H1 (cell line): ENCODE data around the gene CYP2C18. TPM values are rescaled to one million over a fixed set of nuclear protein-coding genes. Genes with fewer than 3 reads are reported as not detected.

Source experiments
- CTCF ChIA-PET: fragments of 300-600 bp; sonication (Branson Sonifier 250); formaldehyde crosslinking; loops from one replicate; lab custom pipeline; 2021; ENCODE audit not compliant: partially characterized antibody; lab: Charles Lee
- POLR2A ChIA-PET: fragments of 300-600 bp; sonication (Branson Sonifier 250); formaldehyde crosslinking; loops from one replicate; lab custom pipeline; 2021; ENCODE audit warnings: inconsistent platforms; ENCODE audit not compliant: partially characterized antibody; lab: Charles Lee
- DNase-seq, 2 experiments: peaks; one replicate each; pipeline versions ENCODE4 v3.0.0 to v3.0.0-alpha.2; 2010 to 2022; ENCODE audit warnings: low spot score in 2 of 2, low read depth in 1 of 2, mixed read lengths in 1 of 2
- FAIRE-seq: peaks from 2 replicates; lab custom pipeline; 2011; peaks lifted over from hg19 to GRCh38; lab: Jason Lieb, UNC
- H2AFZ ChIP-seq: 2 replicates; pipeline ENCODE4 v1.8.1; 2012; ENCODE audit warnings: low read length, inconsistent platforms
- H2AK5ac ChIP-seq: 2 replicates; pipeline ENCODE4 v1.6.1; 2013; ENCODE audit warnings: low read depth, low read length
- H2BK120ac ChIP-seq: replicated peaks from 2 replicates; pipeline ENCODE3; 2013; ENCODE audit warnings: low read depth, low read length, inconsistent platforms
- H2BK12ac ChIP-seq: 2 replicates; pipeline ENCODE4 v1.6.1; 2013; ENCODE audit warnings: low read depth, low read length
- H2BK15ac ChIP-seq: 2 replicates; pipeline ENCODE4 v1.6.1; 2013; ENCODE audit warnings: low read length
- H2BK20ac ChIP-seq: 2 replicates; pipeline ENCODE4 v1.6.1; 2013; ENCODE audit warnings: low read length
- H2BK5ac ChIP-seq: 2 replicates; pipeline ENCODE4 v1.6.1; 2013; ENCODE audit warnings: low read depth, low read length
- H3K14ac ChIP-seq: 2 replicates; pipeline ENCODE4 v1.6.1; 2013; ENCODE audit warnings: inconsistent platforms; ENCODE audit not compliant: insufficient read length
- H3K18ac ChIP-seq: 2 replicates; pipeline ENCODE4 v1.6.1; 2013; ENCODE audit warnings: low read length; ENCODE audit errors: extremely low read depth
- H3K23ac ChIP-seq: 2 replicates; pipeline ENCODE4 v1.6.1; 2013; ENCODE audit warnings: inconsistent platforms; ENCODE audit not compliant: insufficient read length
- H3K23me2 ChIP-seq: 2 replicates; pipeline ENCODE4 v1.6.1; 2013; ENCODE audit warnings: low read depth, low read length
- H3K27ac ChIP-seq: 2 replicates; pipeline ENCODE4 v1.6.1; 2011; ENCODE audit warnings: low read depth, low read length, inconsistent platforms
- H3K27me3 ChIP-seq, 4 experiments: replicated peaks in 1 of 4; 1 replicate in 1 of 4; 2 replicates in 3 of 4; pipeline versions ENCODE4 v1.6.1 to v1.8.1; 2011 to 2013; ENCODE audit warnings: low read length in 3 of 4, mild to moderate bottlenecking in 3 of 4, inconsistent platforms in 2 of 4, mixed read lengths in 2 of 4, moderate library complexity in 1 of 4; ENCODE audit not compliant: control insufficient read depth in 3 of 4, insufficient read depth in 3 of 4; ENCODE audit errors: extremely low read depth in 1 of 4
- H3K36me3 ChIP-seq, 4 experiments: 2 replicates each; pipeline versions ENCODE4 v1.6.1 to v1.8.1; 2011 to 2013; ENCODE audit warnings: mild to moderate bottlenecking in 4 of 4, low read length in 3 of 4, moderate library complexity in 2 of 4, control low read depth in 1 of 4, inconsistent platforms in 1 of 4; ENCODE audit not compliant: insufficient read depth in 4 of 4, control insufficient read depth in 2 of 4
- H3K4ac ChIP-seq: replicated peaks from 2 replicates; pipeline ENCODE3; 2013; ENCODE audit warnings: low read length, low read depth, mixed read lengths, inconsistent platforms; ENCODE audit not compliant: insufficient read length
- H3K4me1 ChIP-seq, 4 experiments: replicated peaks in 1 of 4; 1 replicate in 1 of 4; 2 replicates in 3 of 4; pipeline versions ENCODE4 v1.6.1 to v1.8.1; 2011 to 2013; ENCODE audit warnings: low read length in 3 of 4, inconsistent platforms in 2 of 4, mixed read lengths in 1 of 4; ENCODE audit not compliant: insufficient read depth in 4 of 4, control insufficient read depth in 3 of 4
- H3K4me2 ChIP-seq, 2 experiments: 2 replicates each; pipeline versions ENCODE4 v1.6.1 to v1.8.1; 2011 to 2013; ENCODE audit warnings: low read depth in 2 of 2, low read length in 2 of 2, control low read depth in 1 of 2, inconsistent platforms in 1 of 2, mild to moderate bottlenecking in 1 of 2; ENCODE audit not compliant: insufficient read depth in 1 of 2
- H3K4me3 ChIP-seq, 4 experiments: fragments of 200-600, 300-600 bp in 1 of 4; sonication (generic), shearing (Covaris generic), sonication (Bioruptor Twin) in 1 of 4; 2 replicates each; pipeline versions ENCODE4 v1.5.1 to v1.8.1; 2011 to 2016; ENCODE audit warnings: low read length in 4 of 4, low read depth in 3 of 4, control low read depth in 2 of 4, inconsistent platforms in 2 of 4, mild to moderate bottlenecking in 2 of 4, mixed read lengths in 1 of 4, moderate library complexity in 1 of 4; ENCODE audit not compliant: insufficient read depth in 2 of 4; ENCODE audit errors: extremely low read depth in 1 of 4
- H3K56ac ChIP-seq: replicated peaks from 2 replicates; pipeline ENCODE3; 2013; ENCODE audit warnings: low read depth, mild to moderate bottlenecking, mixed read lengths, low read length, inconsistent platforms; ENCODE audit not compliant: insufficient read length
- H3K79me1 ChIP-seq: 2 replicates; pipeline ENCODE4 v1.6.1; 2013; ENCODE audit warnings: low read depth, low read length, control low read depth
- H3K79me2 ChIP-seq, 2 experiments: 2 replicates each; pipeline versions ENCODE4 v1.6.1 to v1.8.1; 2012 to 2013; ENCODE audit warnings: low read length in 2 of 2, mild to moderate bottlenecking in 2 of 2, inconsistent platforms in 1 of 2; ENCODE audit not compliant: insufficient read depth in 2 of 2, control insufficient read depth in 1 of 2
- H3K9ac ChIP-seq, 4 experiments: replicated peaks in 1 of 4; 1 replicate in 1 of 4; 2 replicates in 3 of 4; pipeline versions ENCODE4 v1.6.1 to v1.8.1; 2011 to 2013; ENCODE audit warnings: low read depth in 3 of 4, low read length in 3 of 4, control low read depth in 2 of 4, mild to moderate bottlenecking in 2 of 4, moderate library complexity in 2 of 4, inconsistent platforms in 1 of 4; ENCODE audit errors: extremely low read depth in 1 of 4
- H3K9me3 ChIP-seq, 2 experiments: 2 replicates each; pipeline versions ENCODE4 v1.6.1 to v1.8.1; 2012 to 2013; ENCODE audit warnings: mild to moderate bottlenecking in 2 of 2, moderate library complexity in 2 of 2, control low read depth in 1 of 2, inconsistent platforms in 1 of 2, low read depth in 1 of 2, low read length in 1 of 2, mixed read lengths in 1 of 2; ENCODE audit not compliant: insufficient read depth in 2 of 2
- H4K20me1 ChIP-seq, 2 experiments: replicated peaks in 1 of 2; 2 replicates each; pipeline versions ENCODE3 to v1.8.1; 2011 to 2013; ENCODE audit warnings: inconsistent platforms in 2 of 2, low read length in 2 of 2, mild to moderate bottlenecking in 1 of 2; ENCODE audit not compliant: insufficient read depth in 2 of 2, control insufficient read depth in 1 of 2
- H4K5ac ChIP-seq: 2 replicates; pipeline ENCODE4 v1.6.1; 2013; ENCODE audit warnings: low read length, low read depth, mixed read lengths, inconsistent platforms; ENCODE audit not compliant: insufficient read length
- H4K8ac ChIP-seq: 2 replicates; pipeline ENCODE4 v1.8.0; 2013; ENCODE audit warnings: mild to moderate bottlenecking, moderate library complexity, low read length, inconsistent platforms; ENCODE audit not compliant: insufficient read depth; ENCODE audit errors: extremely low read depth
- H4K91ac ChIP-seq: replicated peaks from 2 replicates; pipeline ENCODE3; 2013; ENCODE audit warnings: low read length, mixed read lengths, inconsistent platforms; ENCODE audit not compliant: insufficient read length
- CTBP2 ChIP-seq: IDR thresholded peaks from 2 replicates; pipeline ENCODE4 v1.7.0; 2011; ENCODE audit warnings: borderline replicate concordance, mild to moderate bottlenecking, moderate library complexity, mixed read lengths, low read length; ENCODE audit not compliant: insufficient read depth, insufficient read length
- CTCF ChIP-seq, 3 experiments: IDR thresholded peaks; 1 replicate in 2 of 3; 2 replicates in 1 of 3; pipeline versions ENCODE4 v1.5.1 to v1.6.1; 2011; ENCODE audit warnings: low read length in 3 of 3, mild to moderate bottlenecking in 3 of 3, inconsistent platforms in 2 of 3, low read depth in 1 of 3, moderate library complexity in 1 of 3; ENCODE audit not compliant: insufficient read depth in 1 of 3; ENCODE audit errors: control extremely low read depth in 1 of 3
- E2F6 ChIP-seq: IDR thresholded peaks from 2 replicates; pipeline ENCODE4 v1.6.1; 2012; ENCODE audit warnings: inconsistent platforms
- KDM5A ChIP-seq: fragments of 200-600 bp; IDR thresholded peaks from 2 replicates; pipeline ENCODE4 v1.7.1; 2012; ENCODE audit warnings: mild to moderate bottlenecking, low read length, inconsistent platforms, mixed read lengths
- MAX ChIP-seq: IDR thresholded peaks from 2 replicates; pipeline ENCODE4 v1.6.1; 2012; ENCODE audit warnings: inconsistent platforms
- SUZ12 ChIP-seq: fragments of 200-600 bp; sonication (generic); IDR thresholded peaks from 2 replicates; pipeline ENCODE4 v1.6.1; 2012; ENCODE audit warnings: mild to moderate bottlenecking, inconsistent platforms, low read length, moderate library complexity, mixed read lengths
- TAF1 ChIP-seq: IDR thresholded peaks from 2 replicates; pipeline ENCODE4 v1.6.1; 2011; ENCODE audit warnings: mild to moderate bottlenecking, low read depth, low read length
- TAF7 ChIP-seq: optimal IDR thresholded peaks from 2 replicates; pipeline ENCODE3; 2011; ENCODE audit warnings: low read depth, mild to moderate bottlenecking, inconsistent platforms, low read length, moderate library complexity, borderline replicate concordance
- TCF12 ChIP-seq: IDR thresholded peaks from 2 replicates; pipeline ENCODE4 v1.6.1; 2011; ENCODE audit warnings: low read depth, mild to moderate bottlenecking, low read length
- TEAD4 ChIP-seq: IDR thresholded peaks from 2 replicates; pipeline ENCODE4 v1.6.1; 2012; ENCODE audit warnings: low read depth, low read length, inconsistent platforms, mixed read lengths
- ZNF274 ChIP-seq: IDR thresholded peaks from 2 replicates; pipeline ENCODE4 v1.7.0; 2012; ENCODE audit warnings: low read length, borderline replicate concordance; ENCODE audit errors: extremely low read depth
- WGBS, 2 experiments: shearing (Covaris generic) in 1 of 2; methylation state at CpG; one replicate each; pipeline versions ENCODE4 v1.1.6 to v1.1.7; 2013 to 2015; ENCODE audit warnings: low lambda C conversion rate in 2 of 2, mixed read lengths in 2 of 2, inconsistent platforms in 1 of 2, low coverage in 1 of 2, missing lambda C conversion rate in 1 of 2; ENCODE audit not compliant: insufficient replicate concordance in 2 of 2, insufficient coverage in 1 of 2, insufficient read length in 1 of 2; ENCODE audit errors: extremely low coverage in 1 of 2, missing lambda C conversion rate in 1 of 2; 5-methylcytosine and 5-hydroxymethylcytosine counted together
- polyA plus RNA-seq, 7 experiments: library from polyadenylated mRNA; depleted of rRNA in 3 of 7; stranded (reverse) in 5 of 7; unstranded in 2 of 7; fragments of >200 nt in 5 of 7; fragments of 200-250 nt in 2 of 7; gene quantifications; 1 replicate in 5 of 7; 2 replicates in 1 of 7; 4 replicates in 1 of 7; pipeline versions ENCODE4 v1.2.1 to v1.2.3, GENCODE V29; 2011 to 2013; ENCODE audit warnings: missing spikeins in 2 of 7, mixed read lengths in 2 of 7
- total RNA-seq: library from RNA; stranded (reverse); fragmentation: NEBNext Ultra II Directional; extraction: Animal tissue kit (Norgen Biotek cat#: 25700); gene quantifications from 2 replicates; pipeline ENCODE4 v1.2.1, GENCODE V29; 2021

Gene CYP2C18
- total and polyA plus RNA-seq, 2 of the 8 experiments (the other 6 are each of a cell fraction or from before 2014, with no cell fraction given), result 0.17 TPM; not detected in 1

GRCh38 chr10:94780844-94781243 lies 97.3 kb downstream of the CYP2C18 start:
- H3K27me3 ChIP-seq, result no peaks in the 10 kb centered on the region
- no peaks in the 10 kb centered on the region for H3K36me3 ChIP-seq
- H3K79me1 ChIP-seq, result no peaks in the 10 kb centered on the region
- no peak overlapping the region; the same call in 1 of the 2 replicates for H2BK20ac ChIP-seq
- H3K23me2 ChIP-seq, result no peaks in the 10 kb centered on the region
- H3K14ac ChIP-seq, result no peak overlapping the region
- 85% methylated on average over 1 of the region's 1 CpG; no CpG with 5 or more reads in 1 of the 2 experiments for WGBS, 2 experiments
- H3K4me2 ChIP-seq, result no peak overlapping the region
- H3K23ac ChIP-seq, result no peak overlapping the region
- no peak overlapping the region for H3K27ac ChIP-seq
- no peak overlapping the region for H4K5ac ChIP-seq
- no peak overlapping the region for H2BK15ac ChIP-seq
- no peaks in the 10 kb centered on the region for H4K20me1 ChIP-seq
- H3K4ac ChIP-seq, result no peak overlapping the region
- H3K56ac ChIP-seq, result no peak overlapping the region
- FAIRE-seq (no peak), DNase-seq (no peak)
- ChIA-PET CTCF (no interaction called here), POLR2A (no interaction called here)
- H3K4me3 ChIP-seq, result no peak overlapping the region
- H3K4me1 ChIP-seq, result no peaks in the 10 kb centered on the region
- H4K8ac ChIP-seq, result no peak overlapping the region
- H3K9me3 ChIP-seq, result no peaks in the 10 kb centered on the region
- H4K91ac ChIP-seq, result no peak overlapping the region
- H2AFZ ChIP-seq, result no peak overlapping the region
- H2BK5ac ChIP-seq, result no peak overlapping the region
- no peak overlapping the region for H2BK120ac ChIP-seq
- H2AK5ac ChIP-seq, result no peak overlapping the region
- no peaks in the 10 kb centered on the region for H3K79me2 ChIP-seq
- no peak overlapping the region for H3K18ac ChIP-seq
- H2BK12ac ChIP-seq, result no peak overlapping the region
- no peak overlapping the region for H3K9ac ChIP-seq
- TF ChIP-seq TAF7 (no peak), TCF12 (no peak), CTCF (IDR thresholded peaks at IDR 0.05; ENCODE audit: control extremely low read depth in 1 of 3, insufficient read depth in 1 of 3, low read depth in 1 of 3, low read length in 3 of 3) (no peak), SUZ12 (no peak), TEAD4 (no peak), E2F6 (no peak), TAF1 (no peak), KDM5A (no peak), ZNF274 (no peak), MAX (no peak), CTBP2 (no peak)
